NCI-H1048 (cell line): Measurements from ENCODE around the gene RDX.
A peak's percentile ranks its signal among the peaks of the same experiment; 100 is the strongest.
"Not testable (repeated sequence)": the region's sequence is repeated elsewhere in the genome, so short reads cannot be mapped to it uniquely, and the experiment has no call there.

Experiments
- DNase-seq: peaks from one replicate; lab custom pipeline; 2025; lab: John Stamatoyannopoulos, UW

The RDX gene

DNA sequence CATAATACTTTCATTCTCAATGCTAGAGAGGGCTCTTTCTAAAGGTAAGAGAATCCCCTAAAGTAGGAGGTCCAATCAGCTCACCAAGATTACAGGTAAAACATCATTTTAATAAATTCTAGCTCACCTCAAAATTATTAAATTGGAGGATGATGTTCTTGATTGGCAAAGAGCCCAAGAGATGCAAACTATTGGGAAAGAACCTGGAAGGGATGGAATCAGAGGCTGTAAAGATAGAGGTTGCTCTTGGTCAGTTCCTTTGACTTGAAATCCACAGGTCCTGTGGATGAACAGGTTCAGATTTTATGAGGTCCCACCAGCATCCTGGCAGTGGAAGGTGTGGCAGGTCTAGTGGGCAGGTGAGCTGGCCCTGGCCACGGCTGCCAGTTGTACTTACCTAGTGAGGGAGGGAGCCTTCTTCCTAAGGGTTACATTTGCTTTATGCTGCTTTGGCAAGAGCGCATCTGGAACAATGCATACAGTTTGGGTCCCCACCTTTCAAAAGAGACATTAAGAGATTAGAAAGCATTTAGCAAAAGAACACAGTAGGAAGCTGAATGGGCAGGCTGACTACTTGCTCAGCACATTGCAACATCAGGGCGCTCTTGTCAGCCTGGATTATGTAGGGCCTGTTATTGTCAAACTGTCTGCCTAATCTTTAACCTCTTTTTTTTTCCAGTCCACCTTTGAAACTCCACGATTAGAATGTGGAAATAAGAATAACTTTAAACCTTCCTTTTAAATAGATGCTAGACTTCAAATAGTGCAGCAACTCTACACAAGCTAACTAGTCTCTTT is 97.0 kb downstream of the RDX start:
- DNase-seq: no peak

GRCh38 chr11:110198031-110198729 is 98.2 kb downstream of the RDX start:
- no peak for DNase-seq

DNA sequence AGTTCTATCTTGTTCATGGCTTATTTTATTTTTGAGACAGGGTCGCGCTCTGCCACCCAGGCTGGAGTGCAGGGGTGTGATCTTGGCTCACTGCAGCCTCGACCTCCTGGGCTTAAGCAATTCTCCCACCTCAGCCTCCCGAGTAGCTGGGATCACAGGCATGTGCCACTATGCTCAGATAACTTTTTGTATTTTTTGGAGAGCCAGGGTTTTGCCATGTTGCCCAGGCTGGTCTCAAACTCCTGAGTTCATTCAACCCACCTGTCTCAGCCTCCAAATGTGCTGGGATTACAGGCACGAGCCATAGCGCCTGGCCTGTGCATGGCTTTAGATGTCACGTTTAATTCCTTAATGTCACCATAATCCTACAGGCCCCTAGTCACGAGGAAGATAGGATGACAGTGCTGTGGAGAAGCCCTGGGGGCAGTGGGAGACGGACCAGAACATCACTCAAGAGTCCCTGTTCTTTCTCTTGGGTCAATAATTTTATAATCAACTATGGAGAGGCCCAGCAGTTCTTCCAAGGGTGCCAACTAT is 99.5 kb downstream of the RDX start:
- DNase-seq: no peak

- DNase-seq: no peak
Measured at GRCh38 chr11:110196241-110196754, 100.1 kb downstream of the RDX start.

DNA sequence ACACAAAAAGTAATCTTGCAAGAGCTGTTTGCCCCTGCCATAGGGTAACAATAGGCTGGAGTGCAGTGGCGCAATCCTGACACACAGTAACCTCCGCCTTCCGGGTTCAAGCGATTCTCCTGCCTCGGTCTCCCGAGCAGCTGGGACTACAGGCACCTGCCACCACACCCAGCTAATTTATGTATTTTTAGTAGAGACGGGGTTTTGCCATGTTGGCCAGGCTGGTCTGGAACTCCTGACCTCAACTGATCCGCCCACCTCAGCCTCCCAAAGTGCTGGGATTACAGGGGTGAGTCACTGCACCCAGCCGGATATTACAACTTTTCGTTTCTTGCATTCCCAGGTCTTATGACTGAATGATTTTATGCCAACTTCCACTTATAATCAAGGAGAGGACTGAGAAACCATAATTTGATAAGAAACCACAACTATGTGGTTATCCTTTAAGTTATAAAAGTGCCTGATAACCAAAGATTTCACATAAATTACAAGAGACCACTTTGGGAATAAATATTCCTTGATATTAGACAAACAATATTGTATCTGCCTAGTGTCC is 102.1 kb downstream of the RDX start:
- DNase-seq: not testable (repeated sequence)

DNA sequence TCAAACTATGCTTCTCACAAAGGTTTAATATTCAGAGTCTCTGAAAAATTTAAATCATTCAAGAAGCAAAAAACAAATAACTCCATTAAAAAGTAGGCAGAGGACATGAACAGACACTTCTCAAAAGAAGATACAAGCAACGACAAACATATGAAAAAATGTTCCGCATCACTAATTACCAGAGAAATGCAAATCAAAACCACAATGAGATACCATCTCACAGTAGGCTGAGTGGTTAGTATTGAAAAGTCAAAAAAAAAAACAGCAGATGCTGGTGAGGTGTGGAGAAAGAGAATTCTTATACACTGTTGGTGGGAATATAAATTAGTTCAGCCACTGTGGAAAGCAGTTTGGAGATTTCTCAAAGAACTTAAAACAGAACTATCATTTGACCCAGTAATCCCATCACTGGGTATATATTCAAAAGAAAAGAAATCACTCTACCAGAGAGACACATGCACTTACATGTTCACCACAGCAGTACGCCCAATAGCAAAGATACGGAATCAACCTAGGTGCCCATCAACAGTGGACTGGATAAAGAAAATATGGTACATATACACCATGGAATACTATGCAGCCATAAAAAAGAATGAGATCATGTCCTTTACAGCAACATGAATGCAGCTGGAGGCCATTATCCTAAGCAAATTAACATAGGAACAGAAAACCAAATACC is 103.7 kb downstream of the RDX start:
- not testable (repeated sequence) for DNase-seq

- DNase-seq: no peak
Measured at GRCh38 chr11:110190885-110191284, 105.5 kb downstream of the RDX start.

DNA sequence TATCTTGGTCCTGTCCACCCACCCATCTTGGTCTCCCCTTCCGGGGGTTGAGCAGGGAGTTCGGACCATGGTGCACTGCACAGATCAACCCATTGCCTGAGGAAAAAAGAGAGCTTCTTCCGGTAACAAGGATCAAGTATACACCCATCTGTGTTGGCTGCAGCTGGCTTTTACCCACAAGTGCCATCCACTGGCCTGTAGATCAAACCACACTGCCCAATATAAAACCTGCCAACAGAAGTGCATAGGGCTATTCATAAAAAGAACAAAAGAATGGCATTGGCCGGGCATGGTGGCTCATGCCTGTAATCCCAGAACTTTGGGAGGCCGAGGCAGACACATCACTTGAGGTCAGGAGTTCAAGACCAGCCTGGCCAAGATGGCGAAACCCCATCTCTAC is 108.7 kb downstream of the RDX start:
- no peak for DNase-seq

DNA sequence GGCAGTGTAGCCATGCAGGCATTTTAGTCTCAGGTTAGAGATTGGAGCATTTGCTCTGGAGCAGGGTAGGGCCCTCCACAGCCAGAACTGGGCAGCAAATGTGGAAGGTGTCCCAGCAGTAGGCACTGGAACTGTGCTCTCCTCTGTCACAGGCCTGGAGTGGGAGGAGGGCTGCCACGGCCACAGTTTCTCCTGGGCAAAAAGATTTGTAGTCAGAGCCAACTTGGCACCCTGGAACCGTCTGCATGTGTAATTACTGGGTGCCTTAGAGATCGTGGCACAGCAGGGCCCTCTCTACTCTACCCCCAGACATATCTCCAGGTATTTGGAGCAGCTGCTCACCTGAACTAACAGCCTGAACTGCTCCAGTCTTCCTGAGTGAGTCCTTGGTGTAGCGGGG is 109.5 kb downstream of the RDX start:
- DNase-seq: no peak

DNA sequence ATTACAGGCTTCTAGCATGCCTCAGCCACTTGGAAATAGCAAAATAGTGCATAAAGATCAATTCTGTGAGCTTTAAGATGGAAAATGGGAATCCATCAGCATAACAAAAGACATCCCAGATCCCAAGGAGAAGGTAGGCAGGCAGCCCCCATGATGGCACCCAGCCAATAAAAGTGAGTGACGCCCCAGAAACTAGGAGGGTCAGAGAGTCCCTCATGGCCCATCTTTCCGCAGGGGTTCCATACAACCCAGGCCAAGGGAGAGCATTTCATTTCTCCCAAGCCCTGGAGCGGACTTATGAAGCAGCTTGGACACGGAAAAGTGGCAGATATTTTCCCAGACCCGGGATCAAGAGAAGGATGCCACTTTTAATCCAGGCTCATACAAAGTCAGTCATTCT is 110.0 kb downstream of the RDX start:
- no peak for DNase-seq

- DNase-seq: no peak
Measured at GRCh38 chr11:110185599-110185998, 110.8 kb downstream of the RDX start.

GRCh38 chr11:110185121-110185591 is 111.3 kb downstream of the RDX start:
- DNase-seq: no peak

DNA sequence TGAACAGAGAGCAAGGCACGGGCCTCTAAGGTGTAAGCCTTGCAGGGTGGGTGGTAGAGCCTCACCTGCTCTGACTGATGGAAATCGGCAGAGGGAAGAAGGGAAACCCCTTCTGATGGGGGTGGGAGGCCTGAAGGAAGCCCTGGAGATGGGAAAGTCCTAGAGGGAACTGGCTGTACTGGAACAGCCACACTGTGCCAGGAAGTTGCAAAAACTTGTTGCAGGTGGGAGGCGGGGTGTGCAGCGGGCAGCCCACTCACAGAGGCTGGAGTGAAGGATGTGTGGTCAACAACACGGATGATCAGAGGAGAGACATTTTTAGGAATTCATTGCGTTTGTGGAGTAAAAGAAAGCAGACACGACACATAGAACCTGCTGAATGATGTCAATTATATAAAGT is 112.0 kb downstream of the RDX start:
- no peak for DNase-seq

- no peak for DNase-seq
Measured at GRCh38 chr11:110182886-110183285, 113.5 kb downstream of the RDX start.

- DNase-seq: no peak
Measured at GRCh38 chr11:110179064-110179463, 117.3 kb downstream of the RDX start.

- no peak for DNase-seq
Measured at GRCh38 chr11:110177086-110177456, 119.3 kb downstream of the RDX start.

GRCh38 chr11:110176366-110177085 is 119.9 kb downstream of the RDX start:
- DNase-seq: no peak

DNA sequence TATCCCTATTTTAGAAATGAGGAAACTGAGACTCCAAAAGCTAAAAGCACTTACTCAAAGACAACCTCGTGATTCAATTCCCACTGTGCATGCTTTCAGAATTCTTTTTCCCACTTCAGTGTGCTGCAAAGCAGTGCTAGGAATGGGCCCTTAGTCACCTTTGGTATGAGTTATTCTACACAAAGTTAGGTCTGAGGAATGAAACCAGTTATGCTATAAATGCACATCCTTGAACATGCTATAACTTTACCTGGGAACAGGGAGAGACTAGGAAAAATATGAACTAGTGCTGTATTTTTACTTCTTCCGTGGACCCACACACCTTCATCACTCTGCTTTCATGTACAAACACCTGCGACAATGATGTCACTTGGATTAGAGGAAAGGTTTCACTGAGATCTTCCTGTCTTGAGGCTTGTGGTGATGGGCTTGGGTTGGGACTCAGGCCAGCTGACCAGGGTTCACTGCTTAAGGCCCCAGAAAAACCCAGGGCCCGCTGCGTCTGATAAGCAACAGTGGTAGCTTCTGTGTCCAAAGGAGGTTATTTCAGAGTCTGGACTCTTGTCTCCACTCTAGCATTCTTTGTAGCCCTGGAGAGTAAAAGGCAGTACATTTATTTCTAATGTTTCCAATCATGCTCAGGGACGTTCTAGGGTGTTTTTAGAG is 121.6 kb downstream of the RDX start:
- DNase-seq: no peak

DNA sequence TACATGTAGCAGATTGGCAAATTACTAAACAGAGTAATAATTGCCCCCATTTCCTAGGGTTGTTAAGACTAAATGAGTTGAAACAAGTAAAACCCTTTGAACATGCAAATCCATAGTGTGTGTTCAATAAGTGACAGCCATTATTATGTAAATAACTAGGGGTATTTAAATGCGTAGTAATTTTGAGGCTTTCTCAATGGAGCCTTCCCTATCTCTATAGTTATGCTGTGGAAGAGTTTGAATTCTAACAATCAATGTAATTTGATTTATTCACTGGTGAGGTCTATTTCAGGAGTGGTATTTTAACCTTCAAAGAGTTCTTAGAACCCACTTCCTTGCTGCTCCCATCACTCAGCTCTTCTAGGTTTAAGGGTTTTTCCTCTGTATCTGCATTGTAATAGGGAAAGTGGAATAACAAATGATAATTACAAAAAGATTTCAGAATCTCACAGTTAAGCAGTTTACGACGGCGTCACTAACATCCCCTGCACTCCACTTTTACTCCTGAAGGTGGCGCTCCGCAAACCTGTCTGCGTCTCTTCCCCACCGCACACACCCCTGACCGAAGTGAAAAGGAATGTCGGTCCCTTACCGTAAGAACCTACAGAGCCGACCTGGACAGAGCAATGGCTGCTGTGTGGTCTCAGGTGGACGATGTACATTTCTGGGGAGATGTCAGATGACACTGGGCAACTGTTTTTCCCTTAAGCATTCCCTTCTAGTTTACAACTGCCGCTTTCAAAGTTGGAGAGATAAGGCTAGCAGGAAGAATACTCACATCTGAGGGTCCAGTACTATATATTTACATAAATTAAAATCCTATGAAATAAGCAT is 122.4 kb downstream of the RDX start:
- peak; percentile 8 for DNase-seq

GRCh38 chr11:110172468-110173065 is 123.8 kb downstream of the RDX start:
- DNase-seq: no peak
